Osteocyte (in vitro differentiated cells): ENCODE measurements around the gene RAET1L. TPM values are rescaled to one million over a fixed set of nuclear protein-coding genes. Genes with fewer than 3 reads are reported as not detected.
"Not testable (repeated sequence)": the region's sequence is repeated elsewhere in the genome, so short reads cannot be mapped to it uniquely, and the experiment has no call there.

ENCODE experiments used
- DNase-seq: peaks from one replicate; pipeline ENCODE4 v3.0.0; 2021; ENCODE audit warnings: mixed read lengths; ENCODE audit not compliant: unreplicated experiment; ENCODE audit errors: extremely low spot score
- H3K27ac Mint-ChIP-seq: one replicate; pipeline ENCODE4 v1.8.0; 2021; ENCODE audit warnings: mild to moderate bottlenecking, mixed read lengths; ENCODE audit not compliant: unreplicated experiment
- H3K27me3 Mint-ChIP-seq: one replicate; pipeline ENCODE4 v1.8.0; 2021; ENCODE audit warnings: mixed read lengths; ENCODE audit not compliant: unreplicated experiment
- H3K36me3 Mint-ChIP-seq: one replicate; pipeline ENCODE4 v1.8.0; 2021; ENCODE audit warnings: mixed read lengths; ENCODE audit not compliant: unreplicated experiment
- H3K4me1 Mint-ChIP-seq: one replicate; pipeline ENCODE4 v1.8.0; 2021; ENCODE audit warnings: mixed read lengths; ENCODE audit not compliant: unreplicated experiment
- H3K4me3 Mint-ChIP-seq: one replicate; pipeline ENCODE4 v1.8.0; 2021; ENCODE audit warnings: mild to moderate bottlenecking, moderate library complexity, mixed read lengths; ENCODE audit not compliant: unreplicated experiment
- H3K9me3 Mint-ChIP-seq: one replicate; pipeline ENCODE4 v1.8.0; 2021; ENCODE audit warnings: mixed read lengths; ENCODE audit not compliant: unreplicated experiment
- total RNA-seq: library from RNA; stranded (reverse); gene quantifications from 2 replicates; pipeline ENCODE4 v1.2.1, GENCODE V29; 2021
- TF ChIP-seq, protein P1 (sequence below): fragments of 200-600 bp; sonication (generic); IDR thresholded peaks from 2 replicates; pipeline ENCODE4 v1.5.0; 2021; ENCODE audit warnings: antibody characterized with exemption, mild to moderate bottlenecking, moderate library complexity

Gene RAET1L
- total RNA-seq, 1 donor from 2014 or later: not detected

DNA sequence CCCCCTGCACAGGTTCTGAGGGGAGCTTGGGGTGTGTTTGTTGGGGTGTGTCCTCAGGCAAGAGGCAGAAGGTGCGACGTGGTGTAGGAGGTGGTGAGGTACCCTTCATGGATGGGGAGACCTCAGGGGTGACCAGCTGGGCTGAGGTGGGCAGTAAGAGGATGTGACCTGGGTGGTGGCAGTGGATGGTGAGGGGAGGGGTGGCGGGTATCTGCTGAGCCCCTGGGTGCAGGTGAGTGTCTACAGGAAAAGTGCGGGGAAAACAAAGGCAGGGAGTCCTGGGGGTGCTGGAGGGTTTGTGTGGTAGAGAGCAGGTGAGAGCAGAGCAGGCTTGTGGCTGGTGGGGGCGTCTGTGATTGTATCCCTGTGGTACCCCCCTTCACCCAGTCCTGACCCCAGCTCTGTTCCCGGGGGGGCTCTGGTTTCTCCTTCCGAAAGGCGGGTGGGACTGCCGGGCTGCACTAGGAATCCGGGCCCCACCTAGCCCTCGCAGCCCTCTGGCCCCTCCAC is 631 bp downstream of the RAET1L start:
- DNase-seq: no peak
- Mint-ChIP-seq H3K27me3 (peaks cover 43% of the 10 kb centered on the region), H3K36me3 (no peaks in the 10 kb centered on the region), H3K27ac (no peak overlapping the region), H3K4me1 (no peaks in the 10 kb centered on the region), H3K4me3 (no peak overlapping the region), H3K9me3 (no peaks in the 10 kb centered on the region)
- TF ChIP-seq, protein P1, sequence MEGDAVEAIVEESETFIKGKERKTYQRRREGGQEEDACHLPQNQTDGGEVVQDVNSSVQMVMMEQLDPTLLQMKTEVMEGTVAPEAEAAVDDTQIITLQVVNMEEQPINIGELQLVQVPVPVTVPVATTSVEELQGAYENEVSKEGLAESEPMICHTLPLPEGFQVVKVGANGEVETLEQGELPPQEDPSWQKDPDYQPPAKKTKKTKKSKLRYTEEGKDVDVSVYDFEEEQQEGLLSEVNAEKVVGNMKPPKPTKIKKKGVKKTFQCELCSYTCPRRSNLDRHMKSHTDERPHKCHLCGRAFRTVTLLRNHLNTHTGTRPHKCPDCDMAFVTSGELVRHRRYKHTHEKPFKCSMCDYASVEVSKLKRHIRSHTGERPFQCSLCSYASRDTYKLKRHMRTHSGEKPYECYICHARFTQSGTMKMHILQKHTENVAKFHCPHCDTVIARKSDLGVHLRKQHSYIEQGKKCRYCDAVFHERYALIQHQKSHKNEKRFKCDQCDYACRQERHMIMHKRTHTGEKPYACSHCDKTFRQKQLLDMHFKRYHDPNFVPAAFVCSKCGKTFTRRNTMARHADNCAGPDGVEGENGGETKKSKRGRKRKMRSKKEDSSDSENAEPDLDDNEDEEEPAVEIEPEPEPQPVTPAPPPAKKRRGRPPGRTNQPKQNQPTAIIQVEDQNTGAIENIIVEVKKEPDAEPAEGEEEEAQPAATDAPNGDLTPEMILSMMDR: no peak

DNA sequence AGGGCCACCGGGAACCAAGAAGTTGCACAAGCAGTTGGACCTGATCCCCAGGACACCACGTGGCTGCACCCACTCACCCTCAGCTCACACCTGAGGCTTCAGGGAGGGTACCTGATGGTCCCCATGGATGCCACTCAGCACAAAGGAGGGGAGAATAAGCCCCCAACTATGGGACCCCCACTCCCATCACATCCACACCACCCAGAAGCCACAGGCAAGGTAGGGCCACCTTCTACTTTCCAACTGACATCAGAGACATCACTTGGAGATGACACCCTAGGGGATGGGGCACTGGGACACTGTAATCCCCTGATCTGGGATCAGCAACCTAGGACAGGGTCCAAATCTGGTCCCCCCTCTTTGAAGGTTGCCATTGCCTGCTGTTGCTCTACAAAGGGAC is 1.3 kb downstream of the RAET1L start:
- not testable (repeated sequence) for H3K27ac Mint-ChIP-seq, H3K4me1 Mint-ChIP-seq, H3K36me3 Mint-ChIP-seq, H3K9me3 Mint-ChIP-seq, H3K4me3 Mint-ChIP-seq, DNase-seq
- peaks cover 41% of the 10 kb centered on the region for H3K27me3 Mint-ChIP-seq

DNA sequence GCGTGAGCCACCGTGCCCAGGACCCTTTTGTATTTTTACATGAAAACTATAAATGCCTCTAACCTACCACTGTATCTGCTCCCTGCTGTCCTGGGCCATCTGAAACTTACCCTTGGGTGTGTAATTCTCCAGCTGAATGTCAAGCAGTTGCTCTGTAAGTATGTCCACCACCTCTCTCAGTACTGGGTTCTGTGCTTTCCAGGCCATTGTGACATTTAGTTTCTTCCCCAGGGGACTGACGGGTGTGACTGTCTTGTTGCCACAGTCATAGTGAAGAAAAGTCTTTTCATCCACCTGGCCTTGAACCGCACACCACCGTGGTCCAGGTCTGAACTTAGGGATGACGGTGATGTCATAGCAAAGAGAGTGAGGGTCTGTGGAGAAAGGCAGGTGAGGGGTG is 3.5 kb downstream of the RAET1L start:
- DNase-seq, H3K4me1 Mint-ChIP-seq, H3K36me3 Mint-ChIP-seq, H3K9me3 Mint-ChIP-seq, H3K27ac Mint-ChIP-seq, H3K4me3 Mint-ChIP-seq: not testable (repeated sequence)
- peaks cover 41% of the 10 kb centered on the region for H3K27me3 Mint-ChIP-seq

DNA sequence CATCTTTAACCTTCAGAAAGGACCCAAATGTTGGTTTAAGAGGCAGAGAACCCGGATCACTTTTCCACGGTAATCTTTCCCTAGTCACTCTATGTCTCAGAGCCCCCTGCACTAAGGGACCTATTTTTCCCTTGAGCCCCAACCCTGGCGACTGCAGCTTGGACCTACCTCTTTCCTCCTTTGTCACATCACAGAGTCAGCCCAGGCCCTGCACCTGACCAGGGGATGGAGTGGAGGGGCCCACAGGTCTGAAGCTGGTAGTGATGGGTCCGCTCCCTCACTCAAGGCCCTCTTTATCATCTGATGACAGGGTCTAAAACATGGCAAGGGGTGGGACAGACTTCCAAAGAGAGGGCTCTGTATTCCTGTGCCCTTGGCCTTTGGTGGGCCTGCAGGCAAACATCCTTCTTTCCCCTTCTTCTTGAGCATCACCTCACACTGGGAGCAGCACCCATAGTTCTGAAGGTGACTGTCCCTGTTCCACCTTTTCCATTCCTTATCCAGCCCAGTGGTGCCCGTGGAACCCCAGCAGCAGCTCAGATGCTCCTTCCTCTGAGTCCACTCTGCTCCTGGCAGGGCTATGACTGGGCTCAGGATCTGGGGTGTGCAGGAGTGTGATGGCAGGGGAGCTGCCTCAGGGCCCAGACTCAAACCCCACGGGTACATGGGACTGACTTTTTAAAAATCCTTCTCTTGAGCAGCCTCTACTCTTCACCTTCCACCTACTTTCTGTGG is 6.3 kb downstream of the RAET1L start:
- TF ChIP-seq, protein P1: no peak
- peaks cover 8% of the 10 kb centered on the region for H3K4me1 Mint-ChIP-seq
- DNase-seq: no peak
- no peak overlapping the region for H3K27ac Mint-ChIP-seq
- no peaks in the 10 kb centered on the region for H3K36me3 Mint-ChIP-seq
- peaks cover 56% of the 10 kb centered on the region for H3K27me3 Mint-ChIP-seq
- H3K4me3 Mint-ChIP-seq: no peak overlapping the region
- H3K9me3 Mint-ChIP-seq: no peaks in the 10 kb centered on the region

DNA sequence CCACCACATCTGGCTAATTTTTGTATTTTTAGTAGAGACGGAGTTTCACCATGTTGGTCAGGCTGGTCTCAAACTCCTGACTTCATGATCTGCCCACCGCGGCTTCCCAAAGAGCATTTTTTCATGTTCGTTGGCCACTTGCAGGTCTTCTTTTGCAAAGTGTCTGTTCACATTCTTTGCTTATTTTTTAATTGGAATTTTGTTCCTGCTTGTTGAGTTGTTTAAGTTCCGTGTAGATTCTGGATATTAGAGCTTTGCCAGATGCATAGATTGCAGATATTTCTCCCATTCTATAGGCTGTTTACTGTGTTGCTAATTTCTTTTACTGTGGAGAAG is 8.2 kb downstream of the RAET1L start:
- DNase-seq, H3K36me3 Mint-ChIP-seq, H3K9me3 Mint-ChIP-seq, H3K4me3 Mint-ChIP-seq, H3K27ac Mint-ChIP-seq: not testable (repeated sequence)
- TF ChIP-seq, protein P1: peak; percentile 35
- Mint-ChIP-seq H3K4me1 (peaks cover 10% of the 10 kb centered on the region), H3K27me3 (peaks cover 73% of the 10 kb centered on the region)

DNA sequence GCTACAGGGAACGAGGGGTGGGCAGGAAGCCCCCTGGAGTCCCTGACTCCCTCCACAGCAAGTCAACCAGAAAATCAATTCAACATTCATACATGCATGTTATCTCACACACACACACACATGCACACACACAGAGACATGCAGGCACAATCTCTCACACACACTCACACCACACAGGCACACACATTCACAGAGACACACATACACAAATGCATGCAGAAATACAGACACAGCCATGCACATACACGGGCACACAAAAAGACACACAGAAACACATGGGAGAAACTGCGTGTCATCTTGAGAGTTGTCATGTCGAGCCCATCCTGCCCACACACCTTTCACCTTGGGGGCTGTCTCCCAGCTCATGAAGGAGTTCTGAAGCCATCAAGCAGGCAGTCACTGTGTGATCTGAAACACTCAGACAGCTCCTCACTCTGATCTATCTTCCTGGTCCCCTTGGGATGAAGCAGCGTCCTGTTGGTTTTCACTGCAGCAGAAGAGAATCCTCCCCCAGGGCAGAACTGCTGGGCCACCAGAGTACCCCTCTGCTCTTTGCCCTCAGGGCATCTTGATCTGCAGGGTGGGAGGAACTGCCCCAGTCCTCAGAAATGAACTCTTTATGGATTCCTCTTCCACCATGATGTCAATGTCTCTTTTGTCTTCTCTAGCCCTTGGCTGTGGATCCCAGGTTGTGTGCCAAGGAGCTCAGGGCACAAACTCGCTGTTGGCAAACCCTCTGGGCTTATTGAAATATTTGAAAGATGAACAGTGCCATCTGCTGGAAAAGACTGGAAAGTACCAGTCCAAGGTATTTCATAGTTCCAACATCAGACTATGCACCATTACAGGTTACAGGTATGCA is 8.8 kb downstream of the RAET1L start:
- Mint-ChIP-seq H3K27me3 (peaks cover 78% of the 10 kb centered on the region), H3K4me1 (peaks cover 10% of the 10 kb centered on the region), H3K27ac (no peak overlapping the region), H3K4me3 (no peak overlapping the region), H3K9me3 (no peaks in the 10 kb centered on the region), H3K36me3 (no peaks in the 10 kb centered on the region)
- TF ChIP-seq, protein P1: peak; percentile 79
- peak; percentile 68 for DNase-seq

DNA sequence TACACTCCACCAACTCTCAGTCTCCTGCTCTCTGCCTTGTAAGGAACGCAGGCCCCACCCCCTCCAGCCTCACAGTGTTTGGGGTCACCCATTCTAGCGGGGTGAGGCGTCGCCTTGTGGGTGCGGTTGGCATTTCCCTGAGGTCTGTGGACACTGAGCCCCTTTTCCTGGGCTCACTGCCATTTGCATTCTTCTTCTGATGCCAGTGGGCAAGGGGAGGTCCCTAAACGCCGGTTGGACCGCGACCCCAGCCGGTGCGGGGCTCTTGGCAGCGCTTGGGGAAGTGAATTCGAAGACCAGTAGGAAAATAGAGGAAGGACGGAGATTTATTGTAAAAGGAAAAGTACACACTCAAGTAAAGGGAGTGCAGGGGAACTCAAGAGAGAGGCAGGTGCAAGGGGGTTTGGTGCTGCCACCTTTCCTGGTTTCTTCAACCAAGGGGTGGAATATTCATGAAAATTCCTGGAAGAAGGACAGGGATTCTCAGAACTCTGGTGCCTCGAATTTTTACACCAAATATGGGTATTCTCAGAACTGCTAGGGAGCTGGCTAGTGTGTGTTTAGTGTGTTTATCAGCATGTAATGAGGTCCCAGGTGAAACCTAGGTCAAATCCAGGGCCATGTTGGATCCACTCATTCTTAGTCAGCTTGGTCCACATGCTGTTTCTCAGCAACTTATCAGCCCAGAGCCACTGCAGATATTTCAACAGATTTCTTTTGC is 9.9 kb downstream of the RAET1L start:
- peaks cover 82% of the 10 kb centered on the region for H3K27me3 Mint-ChIP-seq
- not testable (repeated sequence) for H3K9me3 Mint-ChIP-seq, H3K36me3 Mint-ChIP-seq, H3K27ac Mint-ChIP-seq
- peaks cover 10% of the 10 kb centered on the region for H3K4me1 Mint-ChIP-seq
- H3K4me3 Mint-ChIP-seq: peak overlapping the region; percentile 38
- peak; percentile 70 for DNase-seq
